ENCODE results near the gene SLC46A1. TPM values are rescaled to one million over a fixed set of nuclear protein-coding genes. Genes with fewer than 3 reads are reported as not detected.

Gene SLC46A1
- total and polyA plus RNA-seq, 2 experiments from 2014 or later, result 3.3 to 12.5 TPM

GRCh38 chr17:28406473-28406814 lies 432 bp upstream of the SLC46A1 start:
- Mint-ChIP-seq H3K27ac (no peak overlapping the region), H3K27me3 (ENCODE audit: insufficient read depth, low read depth, poor library complexity) (peaks cover 27% of the 10 kb centered on the region)
- H3K4me1 ChIP-seq (ENCODE audit: insufficient read depth), result peaks cover 74% of the 10 kb centered on the region

More at GRCh38 chr17:28406473-28406814, 432 bp upstream of the SLC46A1 start:
- no peaks in the 10 kb centered on the region for H3K36me3 ChIP-seq (ENCODE audit: insufficient read depth)
- Mint-ChIP-seq H3K4me3 (peak overlapping the region; percentile 74), H3K9me3 (no peaks in the 10 kb centered on the region; the same call in 2 of the 3 replicates), H3K36me3 (ENCODE audit: low read depth) (peaks cover 12% of the 10 kb centered on the region; the same call in 2 of the 3 replicates), H3K4me1 (peaks cover 70% of the 10 kb centered on the region)
- peaks cover 16% of the 10 kb centered on the region for H3K27me3 ChIP-seq (ENCODE audit: insufficient read depth)
- ATAC-seq, result peak; percentile 18
- peak overlapping the region; percentile 92 for H3K4me2 ChIP-seq
- H3K27ac ChIP-seq (ENCODE audit: low read depth), result no peak overlapping the region
- no peak overlapping the region for H2AFZ ChIP-seq
- no peaks in the 10 kb centered on the region for H4K20me1 ChIP-seq (replicated peaks; ENCODE audit: insufficient read depth)
- peak overlapping the region; percentile 88 for H3K4me3 ChIP-seq
- no peak for TF ChIP-seq NANOG (IDR thresholded peaks at IDR 0.05; ENCODE audit: borderline replicate concordance)
- TF ChIP-seq EZH2phosphoT487 (IDR thresholded peaks at IDR 0.05; ENCODE audit: unreplicated experiment), result no peak
- TF ChIP-seq STAT1 (IDR thresholded peaks at IDR 0.05; ENCODE audit: unreplicated experiment), result no peak
- no peak for TF ChIP-seq ZNF331 (CRISPR knock-in tag; IDR thresholded peaks at IDR 0.05; ENCODE audit: low read depth)
- TF ChIP-seq ZNF114 (CRISPR knock-in tag; IDR thresholded peaks at IDR 0.05), result no peak
- no peak for TF ChIP-seq CREB1 (CRISPR knock-in tag; IDR thresholded peaks at IDR 0.05; ENCODE audit: low read depth)
- TF ChIP-seq, protein P1, sequence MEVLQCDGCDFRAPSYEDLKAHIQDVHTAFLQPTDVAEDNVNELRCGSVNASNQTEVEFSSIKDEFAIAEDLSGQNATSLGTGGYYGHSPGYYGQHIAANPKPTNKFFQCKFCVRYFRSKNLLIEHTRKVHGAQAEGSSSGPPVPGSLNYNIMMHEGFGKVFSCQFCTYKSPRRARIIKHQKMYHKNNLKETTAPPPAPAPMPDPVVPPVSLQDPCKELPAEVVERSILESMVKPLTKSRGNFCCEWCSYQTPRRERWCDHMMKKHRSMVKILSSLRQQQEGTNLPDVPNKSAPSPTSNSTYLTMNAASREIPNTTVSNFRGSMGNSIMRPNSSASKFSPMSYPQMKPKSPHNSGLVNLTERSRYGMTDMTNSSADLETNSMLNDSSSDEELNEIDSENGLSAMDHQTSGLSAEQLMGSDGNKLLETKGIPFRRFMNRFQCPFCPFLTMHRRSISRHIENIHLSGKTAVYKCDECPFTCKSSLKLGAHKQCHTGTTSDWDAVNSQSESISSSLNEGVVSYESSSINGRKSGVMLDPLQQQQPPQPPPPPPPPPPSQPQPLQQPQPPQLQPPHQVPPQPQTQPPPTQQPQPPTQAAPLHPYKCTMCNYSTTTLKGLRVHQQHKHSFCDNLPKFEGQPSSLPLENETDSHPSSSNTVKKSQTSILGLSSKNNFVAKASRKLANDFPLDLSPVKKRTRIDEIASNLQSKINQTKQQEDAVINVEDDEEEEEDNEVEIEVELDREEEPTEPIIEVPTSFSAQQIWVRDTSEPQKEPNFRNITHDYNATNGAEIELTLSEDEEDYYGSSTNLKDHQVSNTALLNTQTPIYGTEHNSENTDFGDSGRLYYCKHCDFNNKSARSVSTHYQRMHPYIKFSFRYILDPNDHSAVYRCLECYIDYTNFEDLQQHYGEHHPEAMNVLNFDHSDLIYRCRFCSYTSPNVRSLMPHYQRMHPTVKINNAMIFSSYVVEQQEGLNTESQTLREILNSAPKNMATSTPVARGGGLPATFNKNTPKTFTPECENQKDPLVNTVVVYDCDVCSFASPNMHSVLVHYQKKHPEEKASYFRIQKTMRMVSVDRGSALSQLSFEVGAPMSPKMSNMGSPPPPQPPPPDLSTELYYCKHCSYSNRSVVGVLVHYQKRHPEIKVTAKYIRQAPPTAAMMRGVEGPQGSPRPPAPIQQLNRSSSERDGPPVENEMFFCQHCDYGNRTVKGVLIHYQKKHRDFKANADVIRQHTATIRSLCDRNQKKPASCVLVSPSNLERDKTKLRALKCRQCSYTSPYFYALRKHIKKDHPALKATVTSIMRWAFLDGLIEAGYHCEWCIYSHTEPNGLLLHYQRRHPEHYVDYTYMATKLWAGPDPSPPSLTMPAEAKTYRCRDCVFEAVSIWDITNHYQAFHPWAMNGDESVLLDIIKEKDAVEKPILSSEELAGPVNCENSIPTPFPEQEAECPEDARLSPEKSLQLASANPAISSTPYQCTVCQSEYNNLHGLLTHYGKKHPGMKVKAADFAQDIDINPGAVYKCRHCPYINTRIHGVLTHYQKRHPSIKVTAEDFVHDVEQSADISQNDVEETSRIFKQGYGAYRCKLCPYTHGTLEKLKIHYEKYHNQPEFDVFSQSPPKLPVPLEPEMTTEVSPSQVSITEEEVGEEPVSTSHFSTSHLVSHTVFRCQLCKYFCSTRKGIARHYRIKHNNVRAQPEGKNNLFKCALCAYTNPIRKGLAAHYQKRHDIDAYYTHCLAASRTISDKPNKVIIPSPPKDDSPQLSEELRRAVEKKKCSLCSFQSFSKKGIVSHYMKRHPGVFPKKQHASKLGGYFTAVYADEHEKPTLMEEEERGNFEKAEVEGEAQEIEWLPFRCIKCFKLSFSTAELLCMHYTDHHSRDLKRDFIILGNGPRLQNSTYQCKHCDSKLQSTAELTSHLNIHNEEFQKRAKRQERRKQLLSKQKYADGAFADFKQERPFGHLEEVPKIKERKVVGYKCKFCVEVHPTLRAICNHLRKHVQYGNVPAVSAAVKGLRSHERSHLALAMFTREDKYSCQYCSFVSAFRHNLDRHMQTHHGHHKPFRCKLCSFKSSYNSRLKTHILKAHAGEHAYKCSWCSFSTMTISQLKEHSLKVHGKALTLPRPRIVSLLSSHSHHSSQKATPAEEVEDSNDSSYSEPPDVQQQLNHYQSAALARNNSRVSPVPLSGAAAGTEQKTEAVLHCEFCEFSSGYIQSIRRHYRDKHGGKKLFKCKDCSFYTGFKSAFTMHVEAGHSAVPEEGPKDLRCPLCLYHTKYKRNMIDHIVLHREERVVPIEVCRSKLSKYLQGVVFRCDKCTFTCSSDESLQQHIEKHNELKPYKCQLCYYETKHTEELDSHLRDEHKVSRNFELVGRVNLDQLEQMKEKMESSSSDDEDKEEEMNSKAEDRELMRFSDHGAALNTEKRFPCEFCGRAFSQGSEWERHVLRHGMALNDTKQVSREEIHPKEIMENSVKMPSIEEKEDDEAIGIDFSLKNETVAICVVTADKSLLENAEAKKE (CRISPR knock-in tag; IDR thresholded peaks at IDR 0.05), result no peak
- TF ChIP-seq REST (IDR thresholded peaks at IDR 0.05; ENCODE audit: unreplicated experiment), result no peak
- TF ChIP-seq JUNB (IDR thresholded peaks at IDR 0.05; ENCODE audit: unreplicated experiment), result no peak
- TF ChIP-seq, protein P2, sequence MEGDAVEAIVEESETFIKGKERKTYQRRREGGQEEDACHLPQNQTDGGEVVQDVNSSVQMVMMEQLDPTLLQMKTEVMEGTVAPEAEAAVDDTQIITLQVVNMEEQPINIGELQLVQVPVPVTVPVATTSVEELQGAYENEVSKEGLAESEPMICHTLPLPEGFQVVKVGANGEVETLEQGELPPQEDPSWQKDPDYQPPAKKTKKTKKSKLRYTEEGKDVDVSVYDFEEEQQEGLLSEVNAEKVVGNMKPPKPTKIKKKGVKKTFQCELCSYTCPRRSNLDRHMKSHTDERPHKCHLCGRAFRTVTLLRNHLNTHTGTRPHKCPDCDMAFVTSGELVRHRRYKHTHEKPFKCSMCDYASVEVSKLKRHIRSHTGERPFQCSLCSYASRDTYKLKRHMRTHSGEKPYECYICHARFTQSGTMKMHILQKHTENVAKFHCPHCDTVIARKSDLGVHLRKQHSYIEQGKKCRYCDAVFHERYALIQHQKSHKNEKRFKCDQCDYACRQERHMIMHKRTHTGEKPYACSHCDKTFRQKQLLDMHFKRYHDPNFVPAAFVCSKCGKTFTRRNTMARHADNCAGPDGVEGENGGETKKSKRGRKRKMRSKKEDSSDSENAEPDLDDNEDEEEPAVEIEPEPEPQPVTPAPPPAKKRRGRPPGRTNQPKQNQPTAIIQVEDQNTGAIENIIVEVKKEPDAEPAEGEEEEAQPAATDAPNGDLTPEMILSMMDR (conservative IDR thresholded peaks at IDR 0.05; ENCODE audit: low read depth in 2 of 2), result no peak
- TF ChIP-seq ETS1 (IDR thresholded peaks at IDR 0.05), result no peak
- no peaks in the 10 kb centered on the region for H3K9me2 ChIP-seq (ENCODE audit: insufficient read depth)
- H3F3A ChIP-seq (replicated peaks; ENCODE audit: low read depth), result peaks cover 17% of the 10 kb centered on the region
- H3K79me2 ChIP-seq (replicated peaks; ENCODE audit: insufficient read depth), result no peaks in the 10 kb centered on the region
- DNase-seq (ENCODE audit: low spot score), result peak; percentile 51

Data from GM23338 (cell line).